Uterus (tissue), 4 donors: ENCODE measurements around the gene LUZP4. TPM values are rescaled to one million over a fixed set of nuclear protein-coding genes. Genes with fewer than 3 reads are reported as not detected.

Source experiments
- DNase-seq, 2 donors: peaks; one replicate each; pipeline ENCODE4 v3.0.0-alpha.2; 2019 to 2020
- H3K27ac ChIP-seq, 2 donors: fragments of 200-600 bp; sonication (generic); 1 replicate in 1 of 2; 2 replicates in 1 of 2; pipeline ENCODE4 v1.5.1; 2016 to 2018
- H3K27me3 ChIP-seq, 2 donors: fragments of 200-600 bp; sonication (generic); one replicate each; pipeline ENCODE4 v1.5.1; 2018 to 2019; ENCODE audit warnings: control low read depth in 1 of 2
- H3K36me3 ChIP-seq, 2 donors: fragments of 200-600 bp; sonication (generic); one replicate each; pipeline ENCODE4 v1.5.1; 2019; ENCODE audit warnings: control low read depth in 1 of 2
- H3K4me1 ChIP-seq, 2 donors: fragments of 200-600 bp; sonication (generic); one replicate each; pipeline ENCODE4 v1.5.1; 2018 to 2019; ENCODE audit warnings: control low read depth in 1 of 2
- H3K4me3 ChIP-seq, 2 donors: fragments of 200-600 bp; sonication (generic); 1 replicate in 1 of 2; 2 replicates in 1 of 2; pipeline ENCODE4 v1.5.1; 2018 to 2019; ENCODE audit warnings: mild to moderate bottlenecking in 1 of 2
- H3K9me3 ChIP-seq, 2 donors: fragments of 200-600 bp; sonication (generic); one replicate each; pipeline ENCODE4 v1.5.1; 2019; ENCODE audit warnings: control low read depth in 1 of 2
- CTCF ChIP-seq, 4 experiments: fragments of 200-600 bp in 2 of 4; fragments of 450-650 bp in 2 of 4; sonication (generic) in 2 of 4; IDR thresholded peaks; one replicate each; pipeline ENCODE4 v1.5.1; 2016 to 2019; ENCODE audit warnings: antibody characterized with exemption in 4 of 4, mild to moderate bottlenecking in 2 of 4, moderate library complexity in 1 of 4
- POLR2A ChIP-seq, 2 donors: fragments of 450-650 bp; IDR thresholded peaks; one replicate each; pipeline ENCODE4 v1.6.1; 2016; ENCODE audit warnings: antibody characterized with exemption in 2 of 2, mild to moderate bottlenecking in 1 of 2, moderate library complexity in 1 of 2
- intact Hi-C: fragments of 100-400 bp; cut with DNase I; formaldehyde crosslinking; loops from one replicate; pipeline ENCODE4 v1.15.1; 2023; ENCODE audit warnings: low total_unique reads
- total RNA-seq, 4 donors: library from RNA; depleted of rRNA in 3 of 4; stranded (reverse); fragments of >200 nt in 3 of 4; gene quantifications; one replicate each; pipeline versions ENCODE4 v1.1.0 to v1.2.4, GENCODE V29; 2014 to 2023
- donor health status: DM: yes; HTN: yes; CAD: no.

The LUZP4 gene
- total RNA-seq, 4 donors from 2014 or later: not detected

- TF ChIP-seq POLR2A (IDR thresholded peaks at IDR 0.05): no peak
- H3K4me1 ChIP-seq: no peaks in the 10 kb centered on the region
- H3K9me3 ChIP-seq: no peaks in the 10 kb centered on the region
- peaks cover 0 to 16% of the 10 kb centered on the region in 2 donors for H3K27me3 ChIP-seq
- no peaks in the 10 kb centered on the region for H3K36me3 ChIP-seq
- DNase-seq: no peak
- no peak overlapping the region for H3K27ac ChIP-seq
- intact Hi-C loops: no loop called here
- no peak overlapping the region for H3K4me3 ChIP-seq
These were observed 20.3 kb upstream of the LUZP4 start for GRCh38 chrX:115269051-115269683.

GRCh38 chrX:115284877-115285276, 4.6 kb upstream of the LUZP4 start:
- Histone ChIP-seq H3K4me1 (no peaks in the 10 kb centered on the region), H3K27me3 (peaks cover 0 to 11% of the 10 kb centered on the region in 2 donors), H3K36me3 (no peaks in the 10 kb centered on the region), H3K4me3 (no peak overlapping the region), H3K9me3 (no peaks in the 10 kb centered on the region), H3K27ac (no peak overlapping the region)
- DNase-seq: no peak
- intact Hi-C loops: no loop called here
- TF ChIP-seq CTCF (IDR thresholded peaks at IDR 0.05): no peak
- no peak for TF ChIP-seq POLR2A (IDR thresholded peaks at IDR 0.05)

- Histone ChIP-seq H3K4me1 (no peaks in the 10 kb centered on the region), H3K9me3 (no peaks in the 10 kb centered on the region), H3K27me3 (no peaks in the 10 kb centered on the region), H3K36me3 (no peaks in the 10 kb centered on the region), H3K27ac (no peak overlapping the region), H3K4me3 (no peak overlapping the region)
- intact Hi-C loops: no loop called here
- TF ChIP-seq CTCF (IDR thresholded peaks at IDR 0.05) (no peak), POLR2A (IDR thresholded peaks at IDR 0.05) (no peak)
- DNase-seq: no peak
These were observed 7.7 kb downstream of the LUZP4 start for GRCh38 chrX:115297189-115297588.

GRCh38 chrX:115311139-115311538, 21.6 kb downstream of the LUZP4 start:
- DNase-seq: no peak
- Histone ChIP-seq H3K27me3 (no peaks in the 10 kb centered on the region), H3K9me3 (no peaks in the 10 kb centered on the region), H3K4me3 (no peak overlapping the region), H3K36me3 (no peaks in the 10 kb centered on the region), H3K4me1 (no peaks in the 10 kb centered on the region), H3K27ac (no peak overlapping the region)
- TF ChIP-seq POLR2A (IDR thresholded peaks at IDR 0.05) (no peak), CTCF (IDR thresholded peaks at IDR 0.05) (no peak)
- intact Hi-C loops: no loop called here

GRCh38 chrX:115311601-115312001, 22.1 kb downstream of the LUZP4 start:
- TF ChIP-seq POLR2A (IDR thresholded peaks at IDR 0.05) (no peak), CTCF (IDR thresholded peaks at IDR 0.05) (no peak)
- intact Hi-C loops: no loop called here
- Histone ChIP-seq H3K9me3 (no peaks in the 10 kb centered on the region), H3K27me3 (no peaks in the 10 kb centered on the region), H3K4me1 (no peaks in the 10 kb centered on the region), H3K36me3 (no peaks in the 10 kb centered on the region), H3K27ac (no peak overlapping the region), H3K4me3 (no peak overlapping the region)
- no peak for DNase-seq

GRCh38 chrX:115318139-115318538, 28.6 kb downstream of the LUZP4 start:
- no peak overlapping the region for H3K27ac ChIP-seq
- no peaks in the 10 kb centered on the region for H3K4me1 ChIP-seq
- intact Hi-C loops: no loop called here
- TF ChIP-seq POLR2A (IDR thresholded peaks at IDR 0.05) (no peak), CTCF (IDR thresholded peaks at IDR 0.05) (no peak)
- no peaks in the 10 kb centered on the region for H3K9me3 ChIP-seq
- H3K27me3 ChIP-seq: no peaks in the 10 kb centered on the region
- H3K4me3 ChIP-seq: no peak overlapping the region
- no peaks in the 10 kb centered on the region for H3K36me3 ChIP-seq
- no peak for DNase-seq
